ENCODE data around the gene LMAN2L.

The LMAN2L gene

DNA sequence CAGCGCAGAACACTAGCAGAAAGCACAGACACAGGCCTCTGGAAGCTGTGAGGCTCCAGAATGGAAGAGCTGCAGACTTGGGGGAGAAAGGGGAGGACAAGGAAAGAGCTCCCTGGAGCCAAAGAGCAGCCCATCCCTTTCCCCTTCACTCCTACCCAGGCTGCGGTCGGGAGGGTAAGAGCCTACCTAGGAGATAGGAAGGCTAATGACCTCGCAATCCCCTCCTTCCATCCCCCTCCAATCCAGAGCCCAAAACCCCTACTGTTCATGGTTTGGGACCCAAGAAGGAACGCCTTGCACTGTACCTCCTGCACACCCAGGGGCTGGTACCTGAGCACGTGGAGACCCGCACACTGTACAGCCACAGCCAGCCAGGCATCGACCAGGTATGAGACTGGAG lies 39.8 kb downstream of the LMAN2L start:
- Histone ChIP-seq H3K36me3 (ENCODE audit: control insufficient read depth, insufficient read depth, low read length) (no peaks in the 10 kb centered on the region), H4K5ac (ENCODE audit: low read length) (no peak overlapping the region), H3K27me3 (ENCODE audit: insufficient read depth, low read length, poor library complexity) (no peaks in the 10 kb centered on the region), H3K23ac (ENCODE audit: low read length) (no peak overlapping the region), H3K4ac (ENCODE audit: low read depth, low read length) (no peak overlapping the region), H3K79me2 (ENCODE audit: control insufficient read depth, insufficient read depth, low read length) (no peaks in the 10 kb centered on the region), H2BK15ac (replicated peaks; ENCODE audit: low read depth) (no peak overlapping the region), H3K4me2 (ENCODE audit: low read length) (no peak overlapping the region), H2BK5ac (ENCODE audit: low read length) (no peak overlapping the region), H3K27ac (ENCODE audit: low read depth, low read length) (no peak overlapping the region), H3K9ac (ENCODE audit: low read length) (no peak overlapping the region), H2AK5ac (ENCODE audit: low read length) (no peak overlapping the region), H3K79me1 (ENCODE audit: low read length) (no peaks in the 10 kb centered on the region), H3K4me3 (ENCODE audit: low read length) (no peak overlapping the region), H3K18ac (ENCODE audit: low read length) (no peak overlapping the region), H4K8ac (ENCODE audit: low read depth, low read length) (no peak overlapping the region), H2BK120ac (ENCODE audit: low read depth, low read length) (no peak overlapping the region), H3K56ac (ENCODE audit: low read length) (no peak overlapping the region), H3K4me1 (ENCODE audit: control insufficient read depth, low read depth, low read length) (no peaks in the 10 kb centered on the region)
- no peak for DNase-seq
- WGBS (ENCODE audit: extremely low coverage, insufficient coverage, low lambda C conversion rate): no CpG with 5 or more reads among the region's 8 CpGs

DNA sequence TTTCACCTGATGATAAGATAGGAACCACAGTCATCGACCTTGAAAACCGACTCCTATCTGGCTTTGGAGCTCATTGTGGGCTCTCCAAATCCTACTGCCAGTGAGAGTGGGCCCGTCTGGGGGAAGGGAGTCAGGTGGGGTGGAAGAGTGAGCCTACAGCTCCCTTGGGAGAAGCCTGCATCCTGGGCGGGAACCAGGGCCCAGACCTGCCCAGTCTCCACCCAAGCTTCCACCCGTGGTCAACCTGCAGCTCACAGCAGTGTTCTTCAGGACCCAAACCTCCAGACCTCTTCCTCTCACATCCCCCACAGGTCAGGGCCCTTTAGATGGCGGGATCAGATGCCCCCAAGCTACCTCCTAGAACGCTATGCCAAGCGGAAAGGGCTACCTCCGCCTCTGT lies 40.2 kb downstream of the LMAN2L start:
- H3K79me1 ChIP-seq (ENCODE audit: low read length): no peaks in the 10 kb centered on the region
- no peaks in the 10 kb centered on the region for H3K4me1 ChIP-seq (ENCODE audit: control insufficient read depth, low read depth, low read length)
- H3K27me3 ChIP-seq (ENCODE audit: insufficient read depth, low read length, poor library complexity): no peaks in the 10 kb centered on the region
- H3K18ac ChIP-seq (ENCODE audit: low read length): no peak overlapping the region
- H3K36me3 ChIP-seq (ENCODE audit: control insufficient read depth, insufficient read depth, low read length): no peaks in the 10 kb centered on the region
- no peak overlapping the region for H3K27ac ChIP-seq (ENCODE audit: low read depth, low read length)
- no peak overlapping the region for H4K5ac ChIP-seq (ENCODE audit: low read length)
- H3K4ac ChIP-seq (ENCODE audit: low read depth, low read length): no peak overlapping the region
- no peak overlapping the region for H3K9ac ChIP-seq (ENCODE audit: low read length)
- H2BK5ac ChIP-seq (ENCODE audit: low read length): no peak overlapping the region
- H2BK120ac ChIP-seq (ENCODE audit: low read depth, low read length): no peak overlapping the region
- WGBS (ENCODE audit: extremely low coverage, insufficient coverage, low lambda C conversion rate): no CpG with 5 or more reads among the region's 9 CpGs
- H4K8ac ChIP-seq (ENCODE audit: low read depth, low read length): no peak overlapping the region
- H3K56ac ChIP-seq (ENCODE audit: low read length): no peak overlapping the region
- no peak overlapping the region for H2AK5ac ChIP-seq (ENCODE audit: low read length)
- no peak for DNase-seq
- no peaks in the 10 kb centered on the region for H3K79me2 ChIP-seq (ENCODE audit: control insufficient read depth, insufficient read depth, low read length)
- H3K23ac ChIP-seq (ENCODE audit: low read length): no peak overlapping the region
- no peak overlapping the region for H2BK15ac ChIP-seq (replicated peaks; ENCODE audit: low read depth)
- H3K4me3 ChIP-seq (ENCODE audit: low read length): no peak overlapping the region
- no peak overlapping the region for H3K4me2 ChIP-seq (ENCODE audit: low read length)

DNA sequence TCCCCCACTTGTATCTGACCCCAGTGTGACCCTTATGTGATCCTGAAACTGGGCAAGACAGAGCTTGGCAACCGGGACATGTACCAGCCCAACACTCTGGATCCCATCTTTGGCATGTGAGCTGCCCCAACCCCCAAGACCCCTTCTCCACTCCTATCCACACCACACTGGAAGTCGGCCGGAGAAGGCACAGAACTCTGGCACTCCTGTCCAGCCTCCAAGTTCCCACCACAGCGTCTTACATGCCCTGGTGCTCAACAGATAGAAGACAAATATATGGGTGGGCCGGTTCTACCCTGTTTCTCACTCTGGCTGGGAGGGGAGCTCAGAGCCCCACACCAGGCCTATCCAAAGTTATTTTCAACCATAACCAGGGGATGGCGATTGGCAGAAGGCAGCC lies 40.8 kb downstream of the LMAN2L start:
- no peak overlapping the region for H3K4me3 ChIP-seq (ENCODE audit: low read length)
- no peak overlapping the region for H3K27ac ChIP-seq (ENCODE audit: low read depth, low read length)
- no peaks in the 10 kb centered on the region for H3K79me2 ChIP-seq (ENCODE audit: control insufficient read depth, insufficient read depth, low read length)
- no peak for DNase-seq
- no peak overlapping the region for H4K8ac ChIP-seq (ENCODE audit: low read depth, low read length)
- no peaks in the 10 kb centered on the region for H3K4me1 ChIP-seq (ENCODE audit: control insufficient read depth, low read depth, low read length)
- H2BK5ac ChIP-seq (ENCODE audit: low read length): no peak overlapping the region
- no peak overlapping the region for H2BK15ac ChIP-seq (replicated peaks; ENCODE audit: low read depth)
- H3K4me2 ChIP-seq (ENCODE audit: low read length): no peak overlapping the region
- no peak overlapping the region for H4K5ac ChIP-seq (ENCODE audit: low read length)
- no peaks in the 10 kb centered on the region for H3K27me3 ChIP-seq (ENCODE audit: insufficient read depth, low read length, poor library complexity)
- H3K18ac ChIP-seq (ENCODE audit: low read length): no peak overlapping the region
- no peaks in the 10 kb centered on the region for H3K36me3 ChIP-seq (ENCODE audit: control insufficient read depth, insufficient read depth, low read length)
- H3K79me1 ChIP-seq (ENCODE audit: low read length): no peaks in the 10 kb centered on the region
- no peak overlapping the region for H3K56ac ChIP-seq (ENCODE audit: low read length)
- no peak overlapping the region for H3K9ac ChIP-seq (ENCODE audit: low read length)
- WGBS (ENCODE audit: extremely low coverage, insufficient coverage, low lambda C conversion rate): no CpG with 5 or more reads among the region's 6 CpGs
- no peak overlapping the region for H2AK5ac ChIP-seq (ENCODE audit: low read length)
- H3K23ac ChIP-seq (ENCODE audit: low read length): no peak overlapping the region
- no peak overlapping the region for H2BK120ac ChIP-seq (ENCODE audit: low read depth, low read length)
- no peak overlapping the region for H3K4ac ChIP-seq (ENCODE audit: low read depth, low read length)

DNA sequence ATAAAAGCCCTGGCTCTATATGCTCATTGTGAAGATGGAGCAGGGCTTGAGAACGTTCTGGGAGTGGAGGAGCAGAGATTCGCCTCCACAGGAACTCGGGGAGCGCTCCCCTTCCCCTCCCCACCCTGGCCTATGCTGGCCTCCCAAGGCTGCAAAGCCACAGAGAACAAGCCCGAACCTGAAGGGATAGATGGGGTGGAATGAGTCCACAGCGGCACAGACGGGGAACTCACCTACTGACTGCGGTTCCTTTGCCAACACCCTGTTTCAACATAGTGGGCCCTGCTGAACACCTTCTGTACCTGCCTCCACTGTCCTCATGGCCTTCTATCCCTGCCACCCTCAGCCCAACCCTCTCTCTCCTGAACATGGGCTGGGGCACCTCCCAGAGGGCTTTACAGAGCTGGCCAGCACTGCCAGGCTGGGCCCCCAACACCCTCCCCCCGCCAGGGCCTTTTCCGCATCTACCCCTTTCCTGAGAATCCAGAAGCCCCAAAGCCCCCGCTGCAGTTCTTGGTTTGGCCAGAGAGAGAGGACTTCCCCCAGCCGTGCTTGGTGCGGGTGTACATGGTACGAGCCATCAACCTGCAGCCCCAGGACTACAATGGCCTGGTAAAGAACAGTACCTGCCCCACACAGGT lies 41.5 kb downstream of the LMAN2L start:
- Histone ChIP-seq H2BK15ac (replicated peaks; ENCODE audit: low read depth) (no peak overlapping the region), H3K9ac (ENCODE audit: low read length) (no peak overlapping the region), H3K18ac (ENCODE audit: low read length) (no peak overlapping the region), H2BK120ac (ENCODE audit: low read depth, low read length) (no peak overlapping the region), H2BK5ac (ENCODE audit: low read length) (no peak overlapping the region), H2AK5ac (ENCODE audit: low read length) (no peak overlapping the region), H3K4me2 (ENCODE audit: low read length) (no peak overlapping the region), H3K56ac (ENCODE audit: low read length) (no peak overlapping the region), H3K4me3 (ENCODE audit: low read length) (no peak overlapping the region), H3K4me1 (ENCODE audit: control insufficient read depth, low read depth, low read length) (no peaks in the 10 kb centered on the region), H3K4ac (ENCODE audit: low read depth, low read length) (no peak overlapping the region), H3K79me2 (ENCODE audit: control insufficient read depth, insufficient read depth, low read length) (no peaks in the 10 kb centered on the region), H3K79me1 (ENCODE audit: low read length) (no peaks in the 10 kb centered on the region), H4K5ac (ENCODE audit: low read length) (no peak overlapping the region), H3K36me3 (ENCODE audit: control insufficient read depth, insufficient read depth, low read length) (no peaks in the 10 kb centered on the region), H3K27ac (ENCODE audit: low read depth, low read length) (no peak overlapping the region), H4K8ac (ENCODE audit: low read depth, low read length) (no peak overlapping the region), H3K27me3 (ENCODE audit: insufficient read depth, low read length, poor library complexity) (no peaks in the 10 kb centered on the region), H3K23ac (ENCODE audit: low read length) (no peak overlapping the region)
- no CpG with 5 or more reads among the region's 14 CpGs for WGBS (ENCODE audit: extremely low coverage, insufficient coverage, low lambda C conversion rate)
- DNase-seq: no peak

- Histone ChIP-seq H3K4me1 (ENCODE audit: control insufficient read depth, low read depth, low read length) (no peaks in the 10 kb centered on the region), H3K79me2 (ENCODE audit: control insufficient read depth, insufficient read depth, low read length) (no peaks in the 10 kb centered on the region), H2BK120ac (ENCODE audit: low read depth, low read length) (no peak overlapping the region), H3K4ac (ENCODE audit: low read depth, low read length) (no peak overlapping the region), H3K18ac (ENCODE audit: low read length) (no peak overlapping the region), H3K56ac (ENCODE audit: low read length) (no peak overlapping the region), H3K79me1 (ENCODE audit: low read length) (no peaks in the 10 kb centered on the region), H3K9ac (ENCODE audit: low read length) (no peak overlapping the region), H2BK15ac (replicated peaks; ENCODE audit: low read depth) (no peak overlapping the region), H3K23ac (ENCODE audit: low read length) (no peak overlapping the region), H3K4me2 (ENCODE audit: low read length) (no peak overlapping the region), H2BK5ac (ENCODE audit: low read length) (no peak overlapping the region), H4K5ac (ENCODE audit: low read length) (no peak overlapping the region), H3K27ac (ENCODE audit: low read depth, low read length) (no peak overlapping the region), H3K27me3 (ENCODE audit: insufficient read depth, low read length, poor library complexity) (no peaks in the 10 kb centered on the region), H3K36me3 (ENCODE audit: control insufficient read depth, insufficient read depth, low read length) (no peaks in the 10 kb centered on the region), H4K8ac (ENCODE audit: low read depth, low read length) (no peak overlapping the region), H3K4me3 (ENCODE audit: low read length) (no peak overlapping the region), H2AK5ac (ENCODE audit: low read length) (no peak overlapping the region)
- no CpG with 5 or more reads among the region's 2 CpGs for WGBS (ENCODE audit: extremely low coverage, insufficient coverage, low lambda C conversion rate)
- no peak for DNase-seq
Measured at GRCh38 chr2:96697476-96697875, 42.4 kb downstream of the LMAN2L start.

DNA sequence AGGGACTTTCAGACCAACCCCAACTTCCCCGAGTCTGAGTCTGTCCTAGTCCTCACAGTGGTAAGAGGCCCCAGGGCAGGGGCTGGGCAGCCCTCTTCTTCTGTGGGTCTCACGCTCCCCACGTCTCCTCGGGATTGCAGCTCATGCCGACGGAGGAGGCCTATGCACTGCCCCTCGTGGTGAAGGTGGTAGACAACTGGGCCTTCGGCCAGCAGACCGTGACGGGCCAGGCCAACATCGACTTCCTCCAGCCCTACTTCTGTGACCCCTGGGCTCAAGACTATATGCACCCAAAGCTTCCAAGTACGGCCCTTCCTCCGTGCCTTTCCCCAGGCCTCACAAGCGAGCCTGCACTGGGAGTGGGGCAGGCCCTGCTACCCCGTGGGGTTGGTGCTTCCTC lies 44.3 kb downstream of the LMAN2L start:
- Histone ChIP-seq H2AK5ac (ENCODE audit: low read length) (no peak overlapping the region), H2BK5ac (ENCODE audit: low read length) (no peak overlapping the region), H3K79me1 (ENCODE audit: low read length) (no peaks in the 10 kb centered on the region), H4K5ac (ENCODE audit: low read length) (no peak overlapping the region), H3K18ac (ENCODE audit: low read length) (no peak overlapping the region), H3K4me2 (ENCODE audit: low read length) (no peak overlapping the region), H3K23ac (ENCODE audit: low read length) (no peak overlapping the region), H3K9ac (ENCODE audit: low read length) (no peak overlapping the region), H4K8ac (ENCODE audit: low read depth, low read length) (no peak overlapping the region), H3K4me3 (ENCODE audit: low read length) (no peak overlapping the region), H3K27me3 (ENCODE audit: insufficient read depth, low read length, poor library complexity) (no peaks in the 10 kb centered on the region), H3K36me3 (ENCODE audit: control insufficient read depth, insufficient read depth, low read length) (no peaks in the 10 kb centered on the region), H2BK120ac (ENCODE audit: low read depth, low read length) (no peak overlapping the region), H3K56ac (ENCODE audit: low read length) (no peak overlapping the region), H3K79me2 (ENCODE audit: control insufficient read depth, insufficient read depth, low read length) (no peaks in the 10 kb centered on the region), H3K4me1 (ENCODE audit: control insufficient read depth, low read depth, low read length) (no peaks in the 10 kb centered on the region), H3K27ac (ENCODE audit: low read depth, low read length) (no peak overlapping the region), H3K4ac (ENCODE audit: low read depth, low read length) (no peak overlapping the region), H2BK15ac (replicated peaks; ENCODE audit: low read depth) (no peak overlapping the region)
- WGBS (ENCODE audit: extremely low coverage, insufficient coverage, low lambda C conversion rate): no CpG with 5 or more reads among the region's 15 CpGs
- no peak for DNase-seq

Measured in mesendoderm (in vitro differentiated cells).